DMS153 treated with DMSO at 0.1 percent for 48 hours (cell line): ENCODE results near the gene FUT6.

Experiments
- DNase-seq: peaks from one replicate; lab custom pipeline; 2025; ENCODE audit not compliant: unreplicated experiment; lab: John Stamatoyannopoulos, UW

The FUT6 gene

GRCh38 chr19:5828661-5829566, 10.6 kb downstream of the FUT6 start:
- peak; percentile 33 for DNase-seq

DNA sequence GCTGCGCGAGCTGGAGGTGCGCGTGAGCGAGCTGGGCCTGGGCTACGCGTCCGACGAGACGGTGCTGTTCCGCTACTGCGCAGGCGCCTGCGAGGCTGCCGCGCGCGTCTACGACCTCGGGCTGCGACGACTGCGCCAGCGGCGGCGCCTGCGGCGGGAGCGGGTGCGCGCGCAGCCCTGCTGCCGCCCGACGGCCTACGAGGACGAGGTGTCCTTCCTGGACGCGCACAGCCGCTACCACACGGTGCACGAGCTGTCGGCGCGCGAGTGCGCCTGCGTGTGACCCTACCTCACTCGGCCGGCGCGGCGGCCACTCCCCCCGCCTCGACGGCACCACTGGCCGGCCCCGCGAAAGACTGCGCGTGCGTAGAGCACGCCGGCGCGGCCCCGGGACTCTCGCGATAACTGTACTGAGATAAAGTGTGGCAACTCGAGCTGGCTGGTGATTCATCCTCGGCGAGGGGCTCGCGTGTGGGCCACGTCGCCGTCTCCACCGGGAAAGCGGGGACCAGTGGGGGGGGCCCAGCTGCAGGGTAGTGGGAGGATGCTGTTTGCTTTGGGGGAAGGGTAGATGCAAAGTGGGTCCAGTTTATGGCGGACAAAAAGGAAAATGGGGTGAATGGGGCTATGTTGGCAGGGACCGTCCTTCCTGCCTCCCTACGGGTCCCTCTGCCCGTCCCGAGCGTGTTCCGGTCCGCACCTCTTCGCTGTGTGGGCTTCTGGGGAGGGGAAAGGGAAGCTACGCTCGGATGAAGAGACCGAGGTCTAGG, 11.4 kb downstream of the FUT6 start:
- peak; percentile 82 for DNase-seq

- no peak for DNase-seq
Measured at GRCh38 chr19:5827342-5827890, 12.1 kb downstream of the FUT6 start.

DNA sequence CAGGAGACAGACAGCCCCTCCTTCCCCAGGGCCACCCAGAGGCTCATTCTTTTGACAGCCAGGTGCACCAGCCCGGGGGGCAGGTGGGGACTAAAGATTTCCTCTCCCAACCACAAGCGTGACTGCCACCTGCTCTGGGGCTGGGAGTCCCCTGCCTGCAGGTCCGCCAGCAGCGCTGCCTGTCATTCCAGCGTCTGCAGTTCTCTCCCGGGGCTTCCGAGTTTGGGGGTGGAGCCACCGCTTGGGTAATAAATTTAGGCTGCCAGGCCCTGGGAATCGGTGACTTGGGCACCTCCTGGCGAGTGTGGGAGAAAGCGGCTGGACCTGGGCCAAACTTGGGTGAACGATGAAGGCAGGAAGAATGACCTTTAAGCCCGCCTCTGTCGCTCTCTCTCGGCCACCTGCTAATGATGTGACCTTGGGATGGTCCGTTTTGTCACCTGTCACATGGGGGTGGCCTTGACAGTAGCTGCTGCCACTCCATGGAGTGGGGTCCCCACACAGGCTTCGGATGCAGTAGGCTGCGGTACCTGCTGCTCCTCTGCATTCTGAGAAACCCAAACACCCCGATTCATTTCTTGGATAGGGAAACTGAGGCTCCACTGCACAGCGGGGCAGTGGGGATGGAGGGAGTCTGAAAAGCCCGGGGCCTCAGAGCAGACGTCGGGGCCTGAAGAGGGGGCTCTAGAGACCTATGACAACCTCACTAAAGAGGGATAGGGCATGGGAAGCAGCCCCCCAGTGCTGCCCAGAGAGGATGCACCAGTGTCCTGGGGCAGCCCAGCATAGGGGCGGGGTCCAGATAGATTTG, 12.8 kb downstream of the FUT6 start:
- peak; percentile 85 for DNase-seq

DNA sequence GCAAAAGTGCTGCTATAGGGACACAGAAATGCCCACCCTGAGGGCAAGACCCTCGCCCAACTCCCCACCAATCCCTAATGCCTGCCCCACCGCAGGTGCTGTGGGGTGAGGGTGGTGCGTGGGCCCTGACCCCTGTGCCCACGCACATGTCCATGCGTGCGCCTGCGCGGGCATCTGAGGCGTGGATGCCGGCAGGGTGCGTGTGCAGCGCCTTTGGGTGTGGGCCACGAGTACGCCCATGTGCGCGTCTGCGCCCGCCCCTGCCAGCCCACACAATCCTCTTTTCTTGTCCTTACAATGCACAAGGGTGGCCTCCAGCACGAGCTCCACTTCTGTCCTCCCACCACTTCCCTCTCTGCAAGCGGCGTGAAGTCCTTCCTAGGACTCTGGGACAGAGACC, 14.3 kb downstream of the FUT6 start:
- DNase-seq, result no peak

DNA sequence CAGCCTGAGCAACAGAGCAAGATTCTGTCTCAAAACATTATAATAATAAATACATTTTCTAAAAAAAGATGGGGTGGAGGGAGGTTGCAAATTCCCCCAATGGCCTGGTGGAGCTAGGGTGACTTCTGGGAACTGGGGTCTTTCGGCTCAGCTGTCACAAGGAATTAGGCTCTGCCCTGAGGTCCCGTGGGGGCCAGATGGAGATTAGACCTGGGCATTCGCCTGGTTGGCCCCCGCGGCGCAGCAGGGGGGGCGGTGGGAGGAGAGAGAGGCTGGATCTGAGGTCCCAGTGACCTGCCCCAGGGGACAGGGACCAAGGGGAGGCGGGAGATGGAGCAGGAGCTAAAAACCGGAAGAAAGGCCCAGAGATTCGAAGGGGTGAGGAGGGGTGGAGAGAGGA, 14.8 kb downstream of the FUT6 start:
- DNase-seq, result no peak

GRCh38 chr19:5823579-5824281, 15.8 kb downstream of the FUT6 start:
- no peak for DNase-seq

DNA sequence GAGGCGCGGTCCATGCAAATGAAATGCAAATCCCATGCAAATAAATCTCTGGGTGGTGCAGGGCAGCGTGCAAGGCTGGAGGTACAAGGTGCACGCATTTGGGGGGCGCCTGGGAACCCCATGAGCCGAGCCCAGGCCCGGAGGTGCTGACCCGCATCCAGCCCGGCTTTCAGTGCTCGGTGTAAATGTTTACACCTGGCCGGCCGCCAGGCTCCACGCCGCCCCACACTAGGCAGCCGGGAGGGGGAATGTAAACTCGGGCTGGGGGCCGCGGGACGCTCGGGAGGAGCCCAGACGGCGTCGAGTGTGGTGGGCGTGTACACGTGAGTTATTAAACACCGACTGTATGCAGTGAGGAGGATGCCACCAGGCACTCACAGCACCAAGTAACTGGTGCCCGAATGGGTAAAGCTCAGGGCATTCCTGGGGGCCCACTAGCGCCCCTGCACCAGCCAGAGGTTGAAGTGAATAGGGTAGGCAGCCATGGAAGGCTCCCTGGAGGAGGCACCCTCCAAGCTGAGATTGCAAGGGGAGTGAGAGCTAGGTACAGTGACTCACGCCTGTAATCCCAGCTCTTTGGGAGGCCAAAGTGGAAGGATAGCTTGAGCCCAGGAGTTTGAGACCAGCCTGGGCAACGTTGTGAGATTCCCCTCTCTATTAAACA, 17.2 kb downstream of the FUT6 start:
- no peak for DNase-seq

- no peak for DNase-seq
Measured at GRCh38 chr19:5821521-5822180, 17.9 kb downstream of the FUT6 start.

DNA sequence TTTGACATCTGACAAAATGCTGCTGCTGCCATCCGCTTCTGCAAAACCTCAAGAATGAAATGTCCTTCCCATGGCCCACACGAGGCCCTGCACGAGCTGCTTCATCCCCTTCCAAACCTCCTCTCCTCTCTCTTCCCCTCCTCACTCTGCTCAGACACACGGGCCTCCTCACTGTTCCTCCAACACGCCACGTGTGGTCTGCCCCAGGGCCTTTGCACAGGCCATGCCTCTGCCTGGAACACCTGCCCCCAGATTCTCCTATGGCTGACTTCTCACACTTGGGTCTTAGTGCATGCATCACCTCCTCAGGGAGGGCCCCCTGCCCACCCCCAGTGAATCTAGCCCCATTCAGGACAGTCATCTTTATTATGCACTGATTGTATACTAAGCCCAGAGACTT, 18.7 kb downstream of the FUT6 start:
- no peak for DNase-seq

- DNase-seq, result no peak
Measured at GRCh38 chr19:5818594-5818993, 20.9 kb downstream of the FUT6 start.

DNA sequence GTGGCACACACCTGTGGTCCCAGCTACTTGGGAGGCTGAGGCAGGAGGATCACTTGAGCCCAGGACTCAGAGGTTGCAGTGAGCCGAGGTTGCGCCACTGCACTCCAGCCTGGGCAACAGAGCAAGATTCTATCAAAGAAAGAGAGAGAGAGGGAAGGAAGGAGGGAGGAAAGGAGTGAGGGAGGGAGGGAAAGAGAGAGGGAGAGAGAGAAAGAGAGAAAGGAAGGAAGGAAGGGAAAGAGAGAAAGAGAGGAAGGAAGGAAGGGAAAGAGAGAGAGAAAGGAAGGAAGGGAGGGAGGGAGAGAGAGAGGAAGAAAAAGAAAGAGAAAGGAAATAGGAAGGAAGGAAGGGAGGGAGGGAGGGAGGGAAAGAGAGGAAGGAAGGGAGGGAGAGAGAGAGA, 22.3 kb downstream of the FUT6 start:
- no peak for DNase-seq

GRCh38 chr19:5814852-5815246, 24.7 kb downstream of the FUT6 start:
- no peak for DNase-seq

- DNase-seq, result no peak
Measured at GRCh38 chr19:5814123-5814851, 25.2 kb downstream of the FUT6 start.

DNA sequence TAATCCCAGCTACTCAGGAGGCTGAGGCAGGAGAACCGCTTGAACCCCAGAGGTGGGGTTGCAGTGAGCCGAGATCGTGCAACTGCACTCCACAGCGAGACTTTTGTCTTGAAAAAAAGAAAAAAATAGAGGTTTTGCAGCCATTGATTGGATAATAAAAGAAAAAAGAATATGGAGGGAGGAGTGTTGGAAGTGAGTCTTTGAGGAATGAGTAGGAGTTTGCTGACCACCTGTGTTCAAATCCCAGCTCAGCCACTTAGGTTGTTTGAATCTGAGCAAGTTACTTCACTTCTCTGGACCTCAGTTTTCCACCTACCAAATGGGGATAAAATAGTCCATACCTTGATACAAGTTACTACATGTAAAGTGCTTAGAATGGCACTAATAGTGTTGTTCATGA, 28.4 kb downstream of the FUT6 start:
- no peak for DNase-seq

DNA sequence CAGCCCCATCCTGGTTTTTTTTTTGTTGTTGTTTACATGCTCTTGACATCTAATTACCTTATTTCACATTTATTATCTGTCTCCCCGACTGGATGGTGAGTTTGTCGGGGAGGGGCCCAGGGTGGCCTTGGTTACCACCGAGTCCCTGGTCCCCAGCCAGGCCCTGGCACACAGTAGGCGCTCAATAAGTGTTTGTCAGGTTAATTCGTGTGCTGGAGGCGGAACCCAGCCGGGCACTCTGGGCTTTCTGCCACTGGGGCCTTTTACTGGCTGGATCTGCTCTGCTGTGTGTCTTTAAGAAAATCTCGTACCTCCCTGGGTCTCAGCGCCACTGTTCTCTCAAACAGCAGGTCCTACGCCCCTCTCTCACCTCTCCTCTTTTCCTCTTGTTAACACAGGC, 30.0 kb downstream of the FUT6 start:
- no peak for DNase-seq

DNA sequence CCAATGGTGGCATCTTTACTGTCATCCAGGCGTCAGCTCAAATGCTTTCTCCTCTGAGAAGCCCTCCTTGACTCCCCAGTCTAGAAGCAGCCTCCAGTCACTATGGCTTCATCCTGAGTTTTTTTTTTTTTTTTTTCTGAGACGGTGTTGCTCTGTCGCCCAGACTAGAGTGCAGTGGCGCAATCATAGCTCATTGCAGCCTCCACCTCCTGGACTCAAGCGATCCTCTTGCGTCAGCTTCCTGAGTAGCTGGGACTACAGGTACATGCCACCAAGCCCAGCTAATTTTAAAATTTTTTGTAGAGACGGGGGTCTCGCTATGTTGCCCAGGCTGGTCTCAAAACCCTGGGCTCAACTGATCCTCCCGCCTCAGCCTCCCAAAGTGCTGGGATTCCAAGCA, 30.4 kb downstream of the FUT6 start:
- no peak for DNase-seq

- no peak for DNase-seq
Measured at GRCh38 chr19:5808120-5808816, 31.2 kb downstream of the FUT6 start.
